Measurements from ENCODE around the gene NCEH1. TPM values are rescaled to one million over a fixed set of nuclear protein-coding genes. Genes with fewer than 3 reads are reported as not detected.

NCEH1 gene
- total RNA-seq, 1 donor from 2014 or later: 6.5 TPM

DNA sequence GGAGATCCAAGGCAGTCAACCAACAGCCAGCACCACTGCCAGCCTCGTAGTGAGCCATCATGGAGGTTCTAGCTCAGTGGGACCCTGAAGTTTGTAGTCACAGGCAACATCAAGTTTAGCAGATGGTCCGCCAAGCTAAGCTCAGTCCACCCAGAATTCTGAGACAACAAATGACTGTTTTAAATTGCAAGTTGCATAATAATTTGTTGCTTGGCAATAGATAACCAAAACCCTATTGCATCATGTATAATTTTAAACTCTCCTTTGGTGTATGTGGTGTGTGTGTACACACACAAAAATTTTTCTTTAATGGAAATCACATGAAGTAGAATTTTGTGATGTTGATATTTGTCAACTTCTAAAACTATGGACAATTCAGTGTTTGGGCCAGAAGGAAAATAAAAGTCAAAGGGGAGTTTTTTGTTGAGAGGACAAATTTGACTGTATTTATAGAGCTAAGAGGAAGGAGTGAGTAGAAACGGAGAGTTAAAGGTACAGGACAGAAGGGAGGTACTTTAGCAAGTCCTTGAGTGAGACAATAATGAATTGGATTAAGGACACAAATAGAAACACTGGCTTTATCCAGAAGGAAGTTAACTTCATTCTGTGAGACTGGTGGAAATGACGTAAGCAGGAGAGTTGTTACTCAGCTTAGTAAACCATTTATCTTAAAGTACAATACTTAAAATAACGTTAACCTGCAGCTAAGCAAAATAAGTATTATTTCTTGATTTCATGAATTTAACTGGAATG lies 83.6 kb downstream of the NCEH1 start:
- DNase-seq (ENCODE audit: low spot score): no peak
- Mint-ChIP-seq H3K4me1 (ENCODE audit: low read depth) (peaks cover 41% of the 10 kb centered on the region), H3K27ac (ENCODE audit: unreplicated experiment) (peak overlapping the region; percentile 5), H3K4me3 (ENCODE audit: unreplicated experiment) (no peak overlapping the region), H3K27me3 (ENCODE audit: low read depth) (no peaks in the 10 kb centered on the region), H3K36me3 (ENCODE audit: low read depth) (no peaks in the 10 kb centered on the region), H3K9me3 (ENCODE audit: low read depth) (no peaks in the 10 kb centered on the region)
- TF ChIP-seq, protein P1, sequence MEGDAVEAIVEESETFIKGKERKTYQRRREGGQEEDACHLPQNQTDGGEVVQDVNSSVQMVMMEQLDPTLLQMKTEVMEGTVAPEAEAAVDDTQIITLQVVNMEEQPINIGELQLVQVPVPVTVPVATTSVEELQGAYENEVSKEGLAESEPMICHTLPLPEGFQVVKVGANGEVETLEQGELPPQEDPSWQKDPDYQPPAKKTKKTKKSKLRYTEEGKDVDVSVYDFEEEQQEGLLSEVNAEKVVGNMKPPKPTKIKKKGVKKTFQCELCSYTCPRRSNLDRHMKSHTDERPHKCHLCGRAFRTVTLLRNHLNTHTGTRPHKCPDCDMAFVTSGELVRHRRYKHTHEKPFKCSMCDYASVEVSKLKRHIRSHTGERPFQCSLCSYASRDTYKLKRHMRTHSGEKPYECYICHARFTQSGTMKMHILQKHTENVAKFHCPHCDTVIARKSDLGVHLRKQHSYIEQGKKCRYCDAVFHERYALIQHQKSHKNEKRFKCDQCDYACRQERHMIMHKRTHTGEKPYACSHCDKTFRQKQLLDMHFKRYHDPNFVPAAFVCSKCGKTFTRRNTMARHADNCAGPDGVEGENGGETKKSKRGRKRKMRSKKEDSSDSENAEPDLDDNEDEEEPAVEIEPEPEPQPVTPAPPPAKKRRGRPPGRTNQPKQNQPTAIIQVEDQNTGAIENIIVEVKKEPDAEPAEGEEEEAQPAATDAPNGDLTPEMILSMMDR (IDR thresholded peaks at IDR 0.05): no peak

DNA sequence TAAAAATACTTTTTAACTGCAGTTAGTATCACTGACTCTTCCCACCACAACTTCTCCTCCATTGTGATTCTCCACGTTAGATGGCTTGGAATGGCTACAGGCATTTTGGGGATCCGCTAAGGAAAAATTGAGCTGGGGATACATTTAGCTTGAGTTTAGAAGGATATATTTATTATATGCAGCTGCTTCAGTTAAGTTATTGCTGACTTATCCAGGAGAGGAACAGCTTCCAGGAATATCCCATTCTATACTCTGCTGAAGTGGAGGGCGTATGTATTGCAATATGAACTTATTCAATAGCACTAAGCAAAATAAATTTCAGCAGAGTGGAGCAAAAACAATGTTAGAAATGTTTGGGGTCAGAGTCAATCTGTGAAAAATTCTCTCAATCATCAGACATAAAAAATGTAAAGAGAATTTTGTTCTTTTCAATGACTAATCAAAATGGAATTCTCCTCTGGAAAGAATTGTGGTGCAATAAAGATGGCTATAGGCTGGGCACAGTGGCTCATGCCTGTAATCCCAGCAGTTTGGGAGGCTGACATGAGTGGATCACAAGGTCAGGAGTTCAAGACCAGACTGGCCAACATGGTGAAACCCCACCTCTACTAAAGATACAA lies 84.7 kb downstream of the NCEH1 start:
- peak overlapping the region; percentile 84 for H3K27ac Mint-ChIP-seq (ENCODE audit: unreplicated experiment)
- no peak for DNase-seq (ENCODE audit: low spot score)
- H3K27me3 Mint-ChIP-seq (ENCODE audit: low read depth): no peaks in the 10 kb centered on the region
- H3K9me3 Mint-ChIP-seq (ENCODE audit: low read depth): no peaks in the 10 kb centered on the region
- TF ChIP-seq, protein P1 (IDR thresholded peaks at IDR 0.05): no peak
- H3K4me1 Mint-ChIP-seq (ENCODE audit: low read depth): peaks cover 41% of the 10 kb centered on the region
- no peak overlapping the region for H3K4me3 Mint-ChIP-seq (ENCODE audit: unreplicated experiment)
- no peaks in the 10 kb centered on the region for H3K36me3 Mint-ChIP-seq (ENCODE audit: low read depth)

DNA sequence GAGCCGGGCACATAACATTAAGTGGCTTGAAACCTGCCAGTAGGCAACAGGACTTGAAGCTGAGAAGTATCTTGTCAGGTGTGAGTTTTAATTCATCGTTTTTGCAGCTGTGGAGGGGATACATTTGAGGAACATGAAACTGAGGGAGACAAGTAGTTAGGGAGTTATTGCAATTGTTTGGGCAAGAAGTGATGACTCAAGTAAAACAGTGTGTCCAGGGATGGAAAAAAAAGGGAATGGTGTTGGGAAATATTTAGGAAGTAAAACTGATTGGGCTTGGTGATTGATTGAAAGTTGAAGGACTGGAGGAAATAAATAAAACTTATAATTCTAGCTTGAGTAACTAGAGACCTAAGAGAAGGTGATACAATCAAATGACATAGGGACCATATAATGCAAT lies 85.5 kb downstream of the NCEH1 start:
- no peak for DNase-seq (ENCODE audit: low spot score)
- H3K27ac Mint-ChIP-seq (ENCODE audit: unreplicated experiment): peak overlapping the region; percentile 52
- no peak overlapping the region for H3K4me3 Mint-ChIP-seq (ENCODE audit: unreplicated experiment)
- no peaks in the 10 kb centered on the region for H3K36me3 Mint-ChIP-seq (ENCODE audit: low read depth)
- TF ChIP-seq, protein P1 (IDR thresholded peaks at IDR 0.05): no peak
- no peaks in the 10 kb centered on the region for H3K9me3 Mint-ChIP-seq (ENCODE audit: low read depth)
- H3K27me3 Mint-ChIP-seq (ENCODE audit: low read depth): no peaks in the 10 kb centered on the region
- H3K4me1 Mint-ChIP-seq (ENCODE audit: low read depth): peaks cover 40% of the 10 kb centered on the region

DNA sequence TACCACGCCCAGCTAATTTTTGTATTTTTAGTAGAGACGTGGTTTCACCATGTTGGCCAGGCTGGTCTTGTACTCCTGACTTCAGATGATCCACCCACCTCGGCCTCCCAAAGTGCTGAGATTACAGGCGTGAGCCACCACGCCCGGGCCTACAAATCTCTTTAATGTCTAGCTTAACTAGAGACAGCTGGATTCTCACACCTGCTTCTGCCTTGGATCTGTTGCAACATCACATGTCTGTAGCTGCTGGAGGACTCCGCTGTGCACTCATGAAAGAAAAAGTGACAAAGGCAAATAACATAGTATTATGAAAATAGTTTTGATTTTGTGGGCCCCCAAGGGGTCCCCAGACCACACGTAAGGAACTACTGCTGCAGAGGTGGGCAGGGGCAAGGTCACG lies 85.9 kb downstream of the NCEH1 start:
- TF ChIP-seq, protein P1 (IDR thresholded peaks at IDR 0.05): no peak

DNA sequence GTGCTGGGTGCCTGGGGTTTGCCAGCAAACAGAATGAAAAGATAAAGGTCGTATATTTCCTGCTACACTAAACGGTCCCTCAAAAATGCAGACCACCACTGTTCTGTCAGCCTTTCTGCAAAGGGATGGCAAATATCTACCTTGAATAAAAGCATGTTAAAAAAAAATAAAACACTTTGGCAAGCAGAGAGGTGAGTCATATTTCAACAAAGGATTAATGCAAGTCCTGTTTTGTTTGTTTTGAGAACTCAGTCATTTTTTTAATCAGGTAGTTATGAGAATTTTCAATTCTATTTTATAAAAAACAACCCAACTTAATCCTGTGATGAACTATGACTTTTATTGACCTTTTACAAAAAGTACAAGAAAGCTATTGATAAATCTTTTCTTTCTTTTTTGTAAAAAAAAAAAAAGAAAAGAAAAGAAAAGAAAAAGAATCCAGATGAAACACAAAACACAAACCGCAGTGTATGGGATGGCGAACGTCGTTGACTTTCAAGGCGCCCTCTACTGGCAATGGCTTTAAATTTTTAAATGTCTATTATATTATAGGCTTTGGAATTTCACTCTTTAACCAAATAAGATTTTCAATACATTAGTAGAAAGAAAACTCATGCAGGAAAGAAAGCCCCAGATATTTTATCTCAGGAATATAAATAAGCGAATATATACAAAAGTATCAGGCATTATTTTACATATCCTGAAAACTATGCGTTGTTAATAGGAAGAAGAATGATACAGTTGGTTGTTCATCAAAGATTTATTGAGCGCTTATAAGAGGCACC lies 87.8 kb downstream of the NCEH1 start:
- H3K27ac Mint-ChIP-seq (ENCODE audit: unreplicated experiment): no peak overlapping the region
- no peaks in the 10 kb centered on the region for H3K9me3 Mint-ChIP-seq (ENCODE audit: low read depth)
- no peak overlapping the region for H3K4me3 Mint-ChIP-seq (ENCODE audit: unreplicated experiment)
- H3K27me3 Mint-ChIP-seq (ENCODE audit: low read depth): no peaks in the 10 kb centered on the region
- TF ChIP-seq, protein P1 (IDR thresholded peaks at IDR 0.05): peak; percentile 88
- no peak for DNase-seq (ENCODE audit: low spot score)
- peaks cover 30% of the 10 kb centered on the region for H3K4me1 Mint-ChIP-seq (ENCODE audit: low read depth)
- H3K36me3 Mint-ChIP-seq (ENCODE audit: low read depth): no peaks in the 10 kb centered on the region

More for the DNA sequence above, 85.9 kb downstream of the NCEH1 start:
- H3K9me3 Mint-ChIP-seq (ENCODE audit: low read depth): no peaks in the 10 kb centered on the region
- peak overlapping the region; percentile 52 for H3K27ac Mint-ChIP-seq (ENCODE audit: unreplicated experiment)
- peaks cover 37% of the 10 kb centered on the region for H3K4me1 Mint-ChIP-seq (ENCODE audit: low read depth)
- no peak overlapping the region for H3K4me3 Mint-ChIP-seq (ENCODE audit: unreplicated experiment)
- no peaks in the 10 kb centered on the region for H3K36me3 Mint-ChIP-seq (ENCODE audit: low read depth)
- no peak for DNase-seq (ENCODE audit: low spot score)
- no peaks in the 10 kb centered on the region for H3K27me3 Mint-ChIP-seq (ENCODE audit: low read depth)
